ENCODE data around the gene STK31. TPM values are rescaled to one million over a fixed set of nuclear protein-coding genes. Genes with fewer than 3 reads are reported as not detected.

Gene STK31
- total RNA-seq, 2 donors from 2014 or later = 0.33 TPM; not detected in 1

GRCh38 chr7:23689165-23689564 lies 20.9 kb upstream of the STK31 start:
- peaks cover 0 to 8% of the 10 kb centered on the region in 2 donors for H3K4me1 ChIP-seq
- DNase-seq (ENCODE audit: low spot score) = no peak
- H3K9me3 ChIP-seq = no peaks in the 10 kb centered on the region
- no peaks in the 10 kb centered on the region for H3K27me3 ChIP-seq
- no peak overlapping the region for H3K4me3 ChIP-seq
- TF ChIP-seq, protein P1, sequence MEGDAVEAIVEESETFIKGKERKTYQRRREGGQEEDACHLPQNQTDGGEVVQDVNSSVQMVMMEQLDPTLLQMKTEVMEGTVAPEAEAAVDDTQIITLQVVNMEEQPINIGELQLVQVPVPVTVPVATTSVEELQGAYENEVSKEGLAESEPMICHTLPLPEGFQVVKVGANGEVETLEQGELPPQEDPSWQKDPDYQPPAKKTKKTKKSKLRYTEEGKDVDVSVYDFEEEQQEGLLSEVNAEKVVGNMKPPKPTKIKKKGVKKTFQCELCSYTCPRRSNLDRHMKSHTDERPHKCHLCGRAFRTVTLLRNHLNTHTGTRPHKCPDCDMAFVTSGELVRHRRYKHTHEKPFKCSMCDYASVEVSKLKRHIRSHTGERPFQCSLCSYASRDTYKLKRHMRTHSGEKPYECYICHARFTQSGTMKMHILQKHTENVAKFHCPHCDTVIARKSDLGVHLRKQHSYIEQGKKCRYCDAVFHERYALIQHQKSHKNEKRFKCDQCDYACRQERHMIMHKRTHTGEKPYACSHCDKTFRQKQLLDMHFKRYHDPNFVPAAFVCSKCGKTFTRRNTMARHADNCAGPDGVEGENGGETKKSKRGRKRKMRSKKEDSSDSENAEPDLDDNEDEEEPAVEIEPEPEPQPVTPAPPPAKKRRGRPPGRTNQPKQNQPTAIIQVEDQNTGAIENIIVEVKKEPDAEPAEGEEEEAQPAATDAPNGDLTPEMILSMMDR (IDR thresholded peaks at IDR 0.05) = no peak
- H3K27ac ChIP-seq = no peak overlapping the region
- H3K36me3 ChIP-seq = peaks cover 25% of the 10 kb centered on the region

DNA sequence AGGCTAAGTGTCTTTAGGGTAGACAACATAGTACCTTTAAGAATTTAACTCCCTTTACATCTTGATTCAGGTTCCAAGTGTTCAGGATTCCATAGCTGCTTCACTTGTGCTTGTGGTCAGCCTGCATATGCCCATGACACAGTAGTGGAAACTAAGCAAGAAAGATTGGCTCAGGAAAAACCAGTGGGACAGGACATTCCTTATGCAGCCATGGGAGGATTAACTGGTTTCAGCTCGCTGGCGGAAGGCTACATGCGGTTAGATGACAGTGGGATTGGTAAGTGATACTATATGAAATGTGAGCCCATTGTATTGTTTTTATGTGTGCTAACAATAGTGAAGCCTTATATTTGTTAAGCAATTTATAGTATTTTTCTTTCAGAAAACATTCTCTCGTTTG lies 18.7 kb upstream of the STK31 start:
- Histone ChIP-seq H3K9me3 (no peaks in the 10 kb centered on the region), H3K4me1 (no peaks in the 10 kb centered on the region), H3K27ac (no peak overlapping the region), H3K4me3 (no peak overlapping the region), H3K36me3 (peaks cover 26% of the 10 kb centered on the region), H3K27me3 (no peaks in the 10 kb centered on the region)
- DNase-seq (ENCODE audit: low spot score) = no peak
- TF ChIP-seq, protein P1 (IDR thresholded peaks at IDR 0.05) = no peak

DNA sequence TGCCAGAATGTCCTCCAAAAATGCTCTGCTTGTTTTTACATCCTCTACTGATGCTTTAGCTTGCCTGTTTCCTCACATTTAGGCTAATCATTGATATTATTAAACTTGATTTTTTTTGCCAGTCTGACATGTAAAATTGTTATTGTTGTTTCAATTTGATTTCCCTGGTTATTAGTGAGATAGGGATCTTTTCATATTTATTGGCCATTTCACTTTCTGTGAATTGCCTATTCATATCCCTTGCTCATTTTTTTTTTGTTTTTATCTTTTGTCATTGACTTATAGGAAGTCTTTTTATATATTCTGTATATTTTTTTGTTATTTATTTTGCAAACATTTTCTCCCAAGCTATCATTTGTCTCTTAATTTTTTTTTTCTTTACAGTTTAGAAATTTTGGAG lies 16.8 kb upstream of the STK31 start:
- Histone ChIP-seq H3K27me3 (no peaks in the 10 kb centered on the region), H3K36me3 (peaks cover 26% of the 10 kb centered on the region), H3K4me1 (no peaks in the 10 kb centered on the region), H3K4me3 (no peak overlapping the region), H3K9me3 (no peaks in the 10 kb centered on the region), H3K27ac (no peak overlapping the region)
- DNase-seq (ENCODE audit: low spot score) = no peak
- TF ChIP-seq, protein P1 (IDR thresholded peaks at IDR 0.05) = no peak

GRCh38 chr7:23696916-23697441 lies 13.0 kb upstream of the STK31 start:
- H3K4me3 ChIP-seq = no peak overlapping the region
- H3K36me3 ChIP-seq = peaks cover 15% of the 10 kb centered on the region
- H3K27ac ChIP-seq = no peak overlapping the region
- no peaks in the 10 kb centered on the region for H3K4me1 ChIP-seq
- no peak for DNase-seq (ENCODE audit: low spot score)
- TF ChIP-seq, protein P1 (IDR thresholded peaks at IDR 0.05) = peak; percentile 40 to 69
- no peaks in the 10 kb centered on the region for H3K9me3 ChIP-seq
- no peaks in the 10 kb centered on the region for H3K27me3 ChIP-seq

DNA sequence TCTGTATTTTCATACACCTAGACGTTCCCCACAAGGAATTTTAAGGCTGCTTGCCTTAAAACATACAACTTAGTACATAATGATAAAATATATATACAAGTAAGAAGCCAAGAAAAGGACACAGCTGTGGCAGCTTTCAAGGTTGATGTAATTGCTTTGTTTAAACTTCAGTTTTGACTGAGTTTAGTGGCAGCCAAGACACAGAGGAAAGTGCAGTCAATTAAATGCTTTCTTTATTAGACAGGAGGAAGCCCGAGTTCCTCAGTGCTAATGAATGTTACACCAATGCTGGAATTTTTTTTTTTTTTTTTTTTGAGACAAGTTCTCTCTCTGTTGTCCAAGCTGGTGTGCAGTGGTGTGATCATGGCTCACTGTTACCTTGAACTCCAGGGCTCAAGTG lies 11.2 kb upstream of the STK31 start:
- Histone ChIP-seq H3K4me3 (no peak overlapping the region), H3K9me3 (no peaks in the 10 kb centered on the region), H3K4me1 (no peaks in the 10 kb centered on the region), H3K27ac (no peak overlapping the region), H3K36me3 (peaks cover 16% of the 10 kb centered on the region), H3K27me3 (no peaks in the 10 kb centered on the region)
- DNase-seq (ENCODE audit: low spot score) = no peak
- TF ChIP-seq, protein P1 (IDR thresholded peaks at IDR 0.05) = no peak

DNA sequence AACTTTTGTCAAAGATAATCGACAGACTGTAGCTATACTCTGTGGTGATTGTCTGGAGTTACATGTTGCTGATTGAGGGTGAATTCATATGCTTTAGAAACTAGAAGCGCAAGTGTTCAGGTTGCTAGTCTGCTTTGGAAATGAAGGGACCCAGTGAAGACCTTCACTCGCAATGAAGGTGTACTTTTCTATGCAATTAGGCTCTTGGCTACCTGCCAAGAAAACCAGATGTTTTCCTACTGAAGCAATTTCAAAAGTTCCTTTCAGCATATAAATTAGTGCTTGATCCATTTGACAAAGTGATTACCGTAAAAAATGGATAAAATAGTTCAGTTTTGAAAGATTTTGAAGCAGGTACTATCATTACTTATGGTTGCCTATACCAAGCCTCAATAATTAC lies 10.0 kb upstream of the STK31 start:
- peaks cover 17% of the 10 kb centered on the region for H3K36me3 ChIP-seq
- H3K27me3 ChIP-seq = no peaks in the 10 kb centered on the region
- no peaks in the 10 kb centered on the region for H3K9me3 ChIP-seq
- H3K4me3 ChIP-seq = no peak overlapping the region
- TF ChIP-seq, protein P1 (IDR thresholded peaks at IDR 0.05) = no peak
- DNase-seq (ENCODE audit: low spot score) = no peak
- no peaks in the 10 kb centered on the region for H3K4me1 ChIP-seq
- H3K27ac ChIP-seq = no peak overlapping the region
